ENCODE results near the gene EIF2B4. TPM values are rescaled to one million over a fixed set of nuclear protein-coding genes. Genes with fewer than 3 reads are reported as not detected.
"Not testable (repeated sequence)": the region's sequence is repeated elsewhere in the genome, so short reads cannot be mapped to it uniquely, and the experiment has no call there.

The EIF2B4 gene
- total RNA-seq, 4 donors from 2014 or later, result 43.3 to 69.0 (median 59.8) TPM

GRCh38 chr2:27353762-27354596 lies 16.2 kb downstream of the EIF2B4 start:
- Histone ChIP-seq H3K4me1 (peaks cover 0 to 54% (median 18%) of the 10 kb centered on the region in 4 donors), H3K9me3 (no peaks in the 10 kb centered on the region)
- no peak for DNase-seq (ENCODE audit: low spot score in 2 of 2)

DNA sequence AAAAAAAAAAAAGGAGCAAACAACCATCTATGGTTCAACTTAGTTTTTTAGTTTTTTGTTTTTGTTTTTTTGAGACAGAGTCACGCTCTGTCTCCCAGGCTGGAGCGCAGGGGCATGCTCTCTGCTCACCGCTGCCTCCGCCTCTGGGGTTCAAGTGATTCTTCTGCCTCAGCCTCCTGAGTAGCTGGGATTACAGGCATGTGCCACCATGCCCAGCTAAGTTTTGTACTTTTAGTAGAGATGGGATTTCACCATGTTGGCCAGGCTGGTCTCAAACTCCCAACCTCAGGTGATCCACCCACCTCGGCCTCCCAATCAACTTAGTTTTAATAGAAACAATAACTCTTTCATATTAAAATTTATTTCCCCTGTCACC lies 16.8 kb downstream of the EIF2B4 start:
- WGBS, 2 donors, result 91 to 95% methylated on average over 5 of the region's 5 CpGs
- peaks cover 0 to 54% (median 18%) of the 10 kb centered on the region in 4 donors for H3K4me1 ChIP-seq

More at GRCh38 chr2:27353762-27354596, 16.2 kb downstream of the EIF2B4 start:
- no peaks in the 10 kb centered on the region for H3K27me3 ChIP-seq
- H3K27ac ChIP-seq, result no peak overlapping the region
- H3K4me3 ChIP-seq, result no peak overlapping the region
- TF ChIP-seq EP300 (IDR thresholded peaks at IDR 0.05) (no peak), POLR2A (IDR thresholded peaks at IDR 0.05) (no peak)
- TF ChIP-seq, protein P1, sequence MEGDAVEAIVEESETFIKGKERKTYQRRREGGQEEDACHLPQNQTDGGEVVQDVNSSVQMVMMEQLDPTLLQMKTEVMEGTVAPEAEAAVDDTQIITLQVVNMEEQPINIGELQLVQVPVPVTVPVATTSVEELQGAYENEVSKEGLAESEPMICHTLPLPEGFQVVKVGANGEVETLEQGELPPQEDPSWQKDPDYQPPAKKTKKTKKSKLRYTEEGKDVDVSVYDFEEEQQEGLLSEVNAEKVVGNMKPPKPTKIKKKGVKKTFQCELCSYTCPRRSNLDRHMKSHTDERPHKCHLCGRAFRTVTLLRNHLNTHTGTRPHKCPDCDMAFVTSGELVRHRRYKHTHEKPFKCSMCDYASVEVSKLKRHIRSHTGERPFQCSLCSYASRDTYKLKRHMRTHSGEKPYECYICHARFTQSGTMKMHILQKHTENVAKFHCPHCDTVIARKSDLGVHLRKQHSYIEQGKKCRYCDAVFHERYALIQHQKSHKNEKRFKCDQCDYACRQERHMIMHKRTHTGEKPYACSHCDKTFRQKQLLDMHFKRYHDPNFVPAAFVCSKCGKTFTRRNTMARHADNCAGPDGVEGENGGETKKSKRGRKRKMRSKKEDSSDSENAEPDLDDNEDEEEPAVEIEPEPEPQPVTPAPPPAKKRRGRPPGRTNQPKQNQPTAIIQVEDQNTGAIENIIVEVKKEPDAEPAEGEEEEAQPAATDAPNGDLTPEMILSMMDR (IDR thresholded peaks at IDR 0.05), result no peak
- H3K36me3 ChIP-seq, result no peaks in the 10 kb centered on the region
- WGBS, 2 donors, result 73 to 77% methylated on average over 7 of the region's 7 CpGs

GRCh38 chr2:27351802-27352598 lies 18.1 kb downstream of the EIF2B4 start:
- DNase-seq (ENCODE audit: low spot score in 2 of 2), result no peak
- WGBS, 2 donors, result 81 to 88% methylated on average over 6 of the region's 6 CpGs
- H3K27ac ChIP-seq, result no peak overlapping the region
- TF ChIP-seq POLR2A (IDR thresholded peaks at IDR 0.05), result no peak
- H3K4me3 ChIP-seq, result no peak overlapping the region
- H3K27me3 ChIP-seq, result no peaks in the 10 kb centered on the region
- H3K4me1 ChIP-seq, result peaks cover 0 to 52% (median 13%) of the 10 kb centered on the region in 4 donors
- H3K9me3 ChIP-seq, result no peaks in the 10 kb centered on the region
- H3K36me3 ChIP-seq, result no peaks in the 10 kb centered on the region

More for the DNA sequence above, 16.8 kb downstream of the EIF2B4 start:
- not testable (repeated sequence) for H3K9me3 ChIP-seq; H3K36me3 ChIP-seq; H3K4me3 ChIP-seq; DNase-seq (ENCODE audit: low spot score in 2 of 2); H3K27me3 ChIP-seq; H3K27ac ChIP-seq

DNA sequence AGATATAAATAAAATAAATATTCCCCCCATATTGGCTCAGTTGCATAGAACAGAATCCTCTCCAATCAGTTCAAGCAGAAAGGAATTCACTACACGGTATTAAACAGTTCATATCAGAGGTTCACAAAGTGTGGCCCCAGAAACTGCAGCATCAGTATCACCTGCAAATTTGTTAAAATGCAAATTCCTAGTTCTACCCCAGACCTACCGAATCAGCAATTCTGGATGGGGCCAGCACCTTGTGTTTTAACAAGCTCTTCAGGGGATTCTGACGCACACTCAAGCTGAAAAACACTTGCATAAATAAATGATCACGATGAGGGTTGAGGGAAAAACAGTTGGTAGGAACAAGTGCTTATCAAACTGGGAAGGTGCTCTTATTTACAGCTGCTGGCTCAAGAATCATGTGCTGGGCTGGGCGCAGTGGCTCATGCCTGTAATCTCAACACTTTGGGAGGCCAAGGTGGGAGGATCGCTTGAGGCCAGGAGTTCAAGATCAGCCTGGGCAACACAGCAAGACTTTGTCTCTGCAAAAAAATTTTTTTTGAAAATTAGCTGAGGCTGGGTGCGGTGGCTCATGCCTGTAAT lies 19.9 kb downstream of the EIF2B4 start:
- no peak for TF ChIP-seq POLR2A (IDR thresholded peaks at IDR 0.05)
- TF ChIP-seq, protein P1 (IDR thresholded peaks at IDR 0.05), result no peak
- TF ChIP-seq EP300 (IDR thresholded peaks at IDR 0.05), result no peak
- no peak for DNase-seq (ENCODE audit: low spot score in 2 of 2)
- H3K4me3 ChIP-seq, result no peak overlapping the region
- H3K36me3 ChIP-seq, result no peaks in the 10 kb centered on the region
- H3K27ac ChIP-seq, result no peak overlapping the region
- no peaks in the 10 kb centered on the region for H3K9me3 ChIP-seq
- WGBS, 2 donors, result 72% methylated on average over 7 of the region's 7 CpGs
- H3K27me3 ChIP-seq, result no peaks in the 10 kb centered on the region
- peaks cover 0 to 44% (median 6%) of the 10 kb centered on the region in 4 donors for H3K4me1 ChIP-seq

DNA sequence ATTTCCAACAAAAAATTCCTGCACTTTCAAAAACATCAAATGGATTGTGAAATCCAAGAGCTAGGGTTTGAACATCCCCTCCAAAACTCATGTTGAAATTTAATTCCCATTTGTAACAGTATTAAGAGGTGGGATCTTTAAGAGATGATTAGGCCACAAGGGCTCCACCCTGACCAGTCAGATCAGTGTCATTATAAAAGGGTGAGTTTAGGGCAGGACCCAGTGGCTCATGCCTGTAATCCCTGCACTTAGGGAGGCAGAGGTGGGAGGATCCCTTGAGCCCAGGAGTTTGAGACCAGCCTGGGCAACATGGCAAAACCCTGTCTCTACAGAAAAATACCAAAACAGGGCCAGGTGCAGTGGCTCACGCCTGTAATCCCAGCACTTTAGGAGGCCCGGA lies 22.5 kb downstream of the EIF2B4 start:
- no peaks in the 10 kb centered on the region for H3K9me3 ChIP-seq
- TF ChIP-seq, protein P1 (IDR thresholded peaks at IDR 0.05), result no peak
- no peak for TF ChIP-seq EP300 (IDR thresholded peaks at IDR 0.05)
- no peak for TF ChIP-seq POLR2A (IDR thresholded peaks at IDR 0.05)
- H3K4me1 ChIP-seq, result peaks cover 0 to 20% (median 0%) of the 10 kb centered on the region in 4 donors
- no peak for DNase-seq (ENCODE audit: low spot score in 2 of 2)
- H3K4me3 ChIP-seq, result no peak overlapping the region
- H3K27ac ChIP-seq, result peak overlapping the region in 1 of 4 donors; percentile 17
- H3K36me3 ChIP-seq, result peaks cover 0 to 9% (median 0%) of the 10 kb centered on the region in 3 donors
- H3K27me3 ChIP-seq, result no peaks in the 10 kb centered on the region
- 88 to 92% methylated on average over 2 of the region's 2 CpGs for WGBS, 2 donors

Data from tibial nerve (tissue), 4 donors.